Astrocyte (in vitro differentiated cells and primary cell): ENCODE results near the gene CDH22.

ENCODE experiments used
- EZH2 ChIP-seq: IDR thresholded peaks from 2 replicates; pipeline ENCODE4 v1.6.1; 2012; ENCODE audit warnings: mild to moderate bottlenecking, low read length, inconsistent platforms; ENCODE audit not compliant: insufficient read depth
- TF ChIP-seq, protein P1 (sequence below): IDR thresholded peaks from 2 replicates; pipeline ENCODE4 v1.5.1; 2011; ENCODE audit warnings: low read depth, mild to moderate bottlenecking, inconsistent platforms, low read length, moderate library complexity; ENCODE audit not compliant: insufficient read depth

DNA sequence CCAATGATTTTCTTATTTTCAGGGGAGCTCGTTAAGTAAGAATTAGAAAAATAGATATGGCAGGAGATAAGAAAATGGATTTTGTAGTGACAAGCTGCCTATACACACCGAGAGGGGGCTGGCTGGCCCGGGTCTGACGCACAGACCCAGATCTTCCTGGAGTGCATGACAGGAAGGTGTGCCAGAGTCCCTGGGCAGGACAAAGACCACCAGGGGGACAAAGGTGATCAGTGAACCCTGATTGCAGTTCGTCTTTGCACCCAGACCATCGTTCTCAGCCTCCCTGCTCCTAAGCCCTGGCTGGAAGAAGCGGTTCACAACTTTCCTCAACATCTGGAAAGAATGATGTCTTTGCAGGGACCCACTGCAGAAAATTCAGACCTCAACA, 24.3 kb downstream of the CDH22 start:
- TF ChIP-seq, protein P1, sequence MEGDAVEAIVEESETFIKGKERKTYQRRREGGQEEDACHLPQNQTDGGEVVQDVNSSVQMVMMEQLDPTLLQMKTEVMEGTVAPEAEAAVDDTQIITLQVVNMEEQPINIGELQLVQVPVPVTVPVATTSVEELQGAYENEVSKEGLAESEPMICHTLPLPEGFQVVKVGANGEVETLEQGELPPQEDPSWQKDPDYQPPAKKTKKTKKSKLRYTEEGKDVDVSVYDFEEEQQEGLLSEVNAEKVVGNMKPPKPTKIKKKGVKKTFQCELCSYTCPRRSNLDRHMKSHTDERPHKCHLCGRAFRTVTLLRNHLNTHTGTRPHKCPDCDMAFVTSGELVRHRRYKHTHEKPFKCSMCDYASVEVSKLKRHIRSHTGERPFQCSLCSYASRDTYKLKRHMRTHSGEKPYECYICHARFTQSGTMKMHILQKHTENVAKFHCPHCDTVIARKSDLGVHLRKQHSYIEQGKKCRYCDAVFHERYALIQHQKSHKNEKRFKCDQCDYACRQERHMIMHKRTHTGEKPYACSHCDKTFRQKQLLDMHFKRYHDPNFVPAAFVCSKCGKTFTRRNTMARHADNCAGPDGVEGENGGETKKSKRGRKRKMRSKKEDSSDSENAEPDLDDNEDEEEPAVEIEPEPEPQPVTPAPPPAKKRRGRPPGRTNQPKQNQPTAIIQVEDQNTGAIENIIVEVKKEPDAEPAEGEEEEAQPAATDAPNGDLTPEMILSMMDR: no peak
- TF ChIP-seq EZH2: no peak
